Kidney epithelial cell (primary cell): Measurements from ENCODE around the gene TEX2. TPM values are rescaled to one million over a fixed set of nuclear protein-coding genes. Genes with fewer than 3 reads are reported as not detected.

Experiments used
- DNase-seq: peaks from one replicate; pipeline ENCODE4 v3.0.0-alpha.2; 2010; ENCODE audit warnings: low read depth
- H3K27me3 ChIP-seq: 2 replicates; pipeline ENCODE4 v1.6.0; 2011; ENCODE audit warnings: low read length; ENCODE audit not compliant: control insufficient read depth, insufficient read depth
- H3K36me3 ChIP-seq: 2 replicates; pipeline ENCODE4 v1.5.1; 2011; ENCODE audit warnings: low read length; ENCODE audit not compliant: control insufficient read depth, insufficient read depth
- H3K4me3 ChIP-seq: 2 replicates; pipeline ENCODE4 v1.5.1; 2011; ENCODE audit warnings: low read depth, mild to moderate bottlenecking, control low read depth, low read length
- CTCF ChIP-seq: IDR thresholded peaks from 2 replicates; pipeline ENCODE4 v1.5.1; 2011; ENCODE audit warnings: mild to moderate bottlenecking, moderate library complexity, low read length, control low read depth, inconsistent platforms; ENCODE audit not compliant: insufficient read depth, poor library complexity, severe bottlenecking
- total RNA-seq: library from RNA; depleted of rRNA; stranded (reverse); fragments of >200 nt; gene quantifications from 2 replicates; pipeline ENCODE4 v1.2.3, GENCODE V29; 2015

The TEX2 gene
- total RNA-seq, 1 donor from 2014 or later, result 16.5 TPM

- H3K4me3 ChIP-seq, result no peak overlapping the region
- no peak for DNase-seq
- H3K27me3 ChIP-seq, result no peaks in the 10 kb centered on the region
- no peak for TF ChIP-seq CTCF
- H3K36me3 ChIP-seq, result no peaks in the 10 kb centered on the region
These were observed 142.8 kb downstream of the TEX2 start for GRCh38 chr17:64120159-64120810.

GRCh38 chr17:64117981-64118979 lies 144.8 kb downstream of the TEX2 start:
- Histone ChIP-seq H3K4me3 (no peak overlapping the region), H3K27me3 (no peaks in the 10 kb centered on the region), H3K36me3 (no peaks in the 10 kb centered on the region)
- no peak for DNase-seq
- no peak for TF ChIP-seq CTCF

- no peak overlapping the region for H3K4me3 ChIP-seq
- no peak for TF ChIP-seq CTCF
These were observed 147.1 kb downstream of the TEX2 start for GRCh38 chr17:64115822-64116534.

GRCh38 chr17:64115043-64115698 lies 147.9 kb downstream of the TEX2 start:
- no peak for TF ChIP-seq CTCF
- H3K27me3 ChIP-seq, result no peaks in the 10 kb centered on the region
- DNase-seq, result no peak
- H3K36me3 ChIP-seq, result no peaks in the 10 kb centered on the region
- no peak overlapping the region for H3K4me3 ChIP-seq

More at GRCh38 chr17:64115822-64116534, 147.1 kb downstream of the TEX2 start:
- no peak for DNase-seq
- no peaks in the 10 kb centered on the region for H3K27me3 ChIP-seq
- H3K36me3 ChIP-seq, result no peaks in the 10 kb centered on the region

- no peak for DNase-seq
- H3K36me3 ChIP-seq, result no peaks in the 10 kb centered on the region
- TF ChIP-seq CTCF, result no peak
- no peaks in the 10 kb centered on the region for H3K27me3 ChIP-seq
- H3K4me3 ChIP-seq, result no peak overlapping the region
These were observed 150.1 kb downstream of the TEX2 start for GRCh38 chr17:64113006-64113405.
